B cell (primary cell): ENCODE results near the gene ITFG1. TPM values are rescaled to one million over a fixed set of nuclear protein-coding genes. Genes with fewer than 3 reads are reported as not detected.

Experiments used
- ATAC-seq: fragments of 200-7000 bp; cut with Tn5 transposase; one replicate; pipeline ENCODE4 v1.10.0; 2021; ENCODE audit warnings: low read depth, mild to moderate bottlenecking, moderate number of reproducible peaks, moderate library complexity
- CTCF ChIA-PET: fragments of 350-600 bp; sonication (Branson Sonifier 250); formaldehyde crosslinking; loops from one replicate; lab custom pipeline; 2021; ENCODE audit warnings: antibody characterized with exemption, inconsistent platforms; lab: Charles Lee
- POLR2A ChIA-PET: fragments of 350-600 bp; sonication (Branson Sonifier 250); formaldehyde crosslinking; loops from one replicate; lab custom pipeline; 2021; ENCODE audit warnings: antibody characterized with exemption; lab: Charles Lee
- DNase-seq: peaks from one replicate; pipeline ENCODE4 v3.0.0; 2013
- H2AFZ ChIP-seq: 2 replicates; pipeline ENCODE4 v1.6.1; 2012; ENCODE audit warnings: mild to moderate bottlenecking, low read depth, low read length; ENCODE audit not compliant: insufficient read depth, poor library complexity, severe bottlenecking
- H3K27ac ChIP-seq, 2 donors: 1 replicate in 1 of 2; 2 replicates in 1 of 2; pipeline ENCODE4 v1.5.1; 2012 to 2013; ENCODE audit warnings: low read length in 2 of 2, mild to moderate bottlenecking in 2 of 2, moderate library complexity in 1 of 2
- H3K27me3 ChIP-seq, 4 experiments: fragments of 200-600 bp in 1 of 4; sonication (generic) in 1 of 4; replicated peaks in 1 of 4; 1 replicate in 2 of 4; 2 replicates in 2 of 4; pipeline versions ENCODE4 v1.6.1 to v1.7.0; 2013 to 2016; ENCODE audit warnings: low read length in 3 of 4, mild to moderate bottlenecking in 2 of 4, mixed read lengths in 1 of 4, moderate library complexity in 1 of 4; ENCODE audit not compliant: insufficient read depth in 4 of 4, control insufficient read depth in 3 of 4; ENCODE audit errors: control extremely low read depth in 1 of 4
- H3K36me3 ChIP-seq, 2 experiments: replicated peaks in 1 of 2; 1 replicate in 1 of 2; 2 replicates in 1 of 2; pipeline versions ENCODE4 v1.6.1 to v1.7.1; 2013; ENCODE audit warnings: low read length in 1 of 2; ENCODE audit not compliant: insufficient read depth in 2 of 2, control insufficient read depth in 1 of 2; ENCODE audit errors: control extremely low read depth in 1 of 2, extremely low read depth in 1 of 2
- H3K4me1 ChIP-seq, 2 donors: fragments of 200-600 bp in 1 of 2; sonication (generic) in 1 of 2; 1 replicate in 1 of 2; 2 replicates in 1 of 2; pipeline versions ENCODE4 v1.5.1 to v1.6.1; 2013 to 2017; ENCODE audit warnings: low read length in 2 of 2; ENCODE audit not compliant: control insufficient read depth in 2 of 2, insufficient read depth in 2 of 2
- H3K4me2 ChIP-seq: replicated peaks from 2 replicates; pipeline ENCODE3; 2012; ENCODE audit warnings: mild to moderate bottlenecking, low read depth, low read length; ENCODE audit not compliant: poor library complexity, severe bottlenecking
- H3K4me3 ChIP-seq, 5 experiments: fragments of 200-600 bp in 1 of 5; sonication (generic) in 1 of 5; 1 replicate in 3 of 5; 2 replicates in 2 of 5; pipeline versions ENCODE4 v1.5.1 to v1.7.0; 2011 to 2016; ENCODE audit warnings: low read length in 4 of 5, mild to moderate bottlenecking in 4 of 5, low read depth in 2 of 5, control low read depth in 1 of 5, moderate library complexity in 1 of 5; ENCODE audit not compliant: insufficient read depth in 1 of 5; ENCODE audit errors: control extremely low read depth in 1 of 5, extremely low read depth in 1 of 5
- H3K79me2 ChIP-seq: fragments of 200-600 bp; sonication (generic); one replicate; pipeline ENCODE4 v1.6.0; 2016; ENCODE audit warnings: low read length; ENCODE audit not compliant: control insufficient read depth, insufficient read depth
- H3K9ac ChIP-seq: fragments of 200-600 bp; sonication (generic); 2 replicates; pipeline ENCODE4 v1.6.1; 2017; ENCODE audit warnings: mild to moderate bottlenecking, low read length, moderate library complexity
- H3K9me3 ChIP-seq, 3 donors: one replicate each; pipeline versions ENCODE4 v1.6.1 to v1.7.1; 2013; ENCODE audit warnings: low read length in 2 of 3; ENCODE audit not compliant: control insufficient read depth in 2 of 3, insufficient read depth in 1 of 3; ENCODE audit errors: control extremely low read depth in 1 of 3
- H4K20me1 ChIP-seq: 2 replicates; pipeline ENCODE4 v1.6.0; 2012; ENCODE audit warnings: mild to moderate bottlenecking, low read length; ENCODE audit not compliant: insufficient read depth, control insufficient read depth, poor library complexity, severe bottlenecking
- H3K27ac Mint-ChIP-seq: one replicate; pipeline ENCODE4 v1.8.0; 2021; ENCODE audit warnings: mixed read lengths
- H3K27me3 Mint-ChIP-seq: one replicate; pipeline ENCODE4 v1.8.0; 2021; ENCODE audit warnings: mixed read lengths
- H3K4me1 Mint-ChIP-seq: one replicate; pipeline ENCODE4 v1.8.0; 2021; ENCODE audit warnings: mixed read lengths
- H3K4me3 Mint-ChIP-seq: one replicate; pipeline ENCODE4 v1.8.0; 2021; ENCODE audit warnings: mixed read lengths
- H3K9me3 Mint-ChIP-seq: one replicate; pipeline ENCODE4 v1.8.0; 2022; ENCODE audit warnings: mixed read lengths; ENCODE audit not compliant: insufficient read depth
- CTCF ChIP-seq: fragments of 200-600 bp; IDR thresholded peaks from one replicate; pipeline ENCODE4 v1.8.0; 2022; ENCODE audit warnings: antibody characterized with exemption, mild to moderate bottlenecking
- EZH2 ChIP-seq: IDR thresholded peaks from 2 replicates; pipeline ENCODE4 v1.6.1; 2012; ENCODE audit warnings: borderline replicate concordance, low read depth, mild to moderate bottlenecking, moderate library complexity, low read length; ENCODE audit not compliant: insufficient read depth, poor library complexity, severe bottlenecking
- WGBS: methylation state at CpG from one replicate; pipeline ENCODE4 v1.1.5; 2013; ENCODE audit warnings: missing lambda C conversion rate; ENCODE audit not compliant: insufficient coverage; 5-methylcytosine and 5-hydroxymethylcytosine counted together
- intact Hi-C: fragments of 100-400 bp; cut with micrococcal nuclease; formaldehyde crosslinking; loops from one replicate; pipeline ENCODE4 v1.10.0; 2022
- polyA plus RNA-seq: library from polyadenylated mRNA; depleted of rRNA; stranded (reverse); fragments of >200 nt; gene quantifications from 2 replicates; pipeline ENCODE4 v1.2.3, GENCODE V29; 2012
- total RNA-seq, 2 donors: library from RNA; stranded (reverse); fragments of 120-200 nt in 1 of 2; gene quantifications; 1 replicate in 1 of 2; 2 replicates in 1 of 2; pipeline versions ENCODE4 v1.2.3 to v1.2.4, GENCODE V29; 2013 to 2022

ITFG1 gene
- total and polyA plus RNA-seq, 2 donors (not counting 1 experiment from before 2014, with no cell fraction given) = 9.7 to 40.4 TPM

DNA sequence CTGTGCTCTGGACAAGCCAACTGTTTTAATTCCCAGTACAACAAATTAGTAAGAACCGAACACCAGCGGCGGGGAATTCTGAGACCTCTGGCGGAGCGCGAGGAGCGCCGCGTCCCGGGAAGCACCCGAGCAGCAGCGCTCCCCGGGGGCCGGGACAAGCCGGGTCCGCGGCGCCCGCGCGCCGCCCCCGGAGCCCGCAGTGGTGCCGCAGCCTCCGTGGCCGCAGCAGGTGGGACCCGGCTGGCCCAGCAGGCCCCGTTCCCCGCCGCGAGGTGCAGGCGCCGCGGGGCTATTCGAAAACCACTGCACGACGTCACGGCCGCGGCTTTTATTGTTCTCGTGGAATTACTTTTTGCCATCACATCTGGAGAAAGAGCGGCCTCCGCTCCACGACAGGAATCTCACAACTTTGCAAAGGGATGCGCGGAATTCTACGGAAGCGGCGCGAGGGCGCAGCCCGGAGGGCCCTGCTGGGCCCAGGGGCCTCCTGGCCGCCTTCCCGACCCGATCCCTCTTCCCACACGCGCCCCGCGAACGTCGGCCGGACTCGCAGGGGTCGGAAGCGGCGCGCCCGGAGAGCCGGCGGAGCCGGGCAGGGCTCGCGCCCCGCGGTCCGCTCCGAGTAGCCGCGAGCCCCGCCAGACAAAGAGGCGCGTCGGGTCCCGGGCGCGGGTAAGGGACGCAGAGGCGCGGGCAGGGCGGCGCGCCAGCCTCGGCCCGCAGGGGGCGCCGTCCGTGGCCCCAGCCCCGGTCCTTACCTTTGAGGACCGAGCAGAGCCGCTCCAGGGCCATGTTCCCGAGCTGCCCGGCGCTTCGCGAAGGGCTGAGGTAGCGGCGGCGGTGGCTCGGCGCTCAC, 317.8 kb downstream of the ITFG1 start:
- TF ChIP-seq EZH2 = no peak
- TF ChIP-seq CTCF = peak; percentile 82
- H3K27ac ChIP-seq = no peak overlapping the region

More for the DNA sequence above, 317.8 kb downstream of the ITFG1 start:
- H3K36me3 ChIP-seq = no peaks in the 10 kb centered on the region
- H3K4me3 ChIP-seq = peak overlapping the region; percentile 42 to 81 (median 64)
- peak; percentile 63 for ATAC-seq
- Mint-ChIP-seq H3K27me3 (no peaks in the 10 kb centered on the region), H3K4me3 (peak overlapping the region; percentile 94), H3K4me1 (peaks cover 19% of the 10 kb centered on the region), H3K9me3 (no peaks in the 10 kb centered on the region), H3K27ac (no peak overlapping the region)
- peaks cover 9 to 16% of the 10 kb centered on the region in 2 donors for H3K4me1 ChIP-seq
- POLR2A ChIA-PET = no interaction called here
- H3K9me3 ChIP-seq = peaks cover 0 to 5% (median 0%) of the 10 kb centered on the region in 3 donors
- H3K79me2 ChIP-seq = no peaks in the 10 kb centered on the region
- peak; percentile 85 for DNase-seq
- peak overlapping the region; percentile 81 for H2AFZ ChIP-seq
- peak overlapping the region; percentile 93 for H3K4me2 ChIP-seq
- peak overlapping the region; percentile 58 for H3K9ac ChIP-seq
- H3K27me3 ChIP-seq = peaks cover 0 to 9% (median 0%) of the 10 kb centered on the region in 4 experiments
- no peaks in the 10 kb centered on the region for H4K20me1 ChIP-seq
- intact Hi-C loops = loop anchor here (1.0 to 10.0 kb wide), 9 partner anchors 119 to 1479 kb away; partner anchors contain the start of genes C16orf87, DNAJA2, ITFG1 and LONP2
- WGBS = 1% methylated on average over 111 of the region's 111 CpGs
- CTCF ChIA-PET = interaction anchor here (0.7 to 6.2 kb wide), 33 partner anchors 8 to 1487 kb away, joined by 3 to 60 read pairs (median 7); partner anchors contain the start of genes ABCC12, DNAJA2, ITFG1 and PHKB
